ENCODE measurements around the gene LPO.

GRCh38 chr17:58302171-58302918, 64.0 kb downstream of the LPO start:
- TF ChIP-seq POLR2AphosphoS5 (IDR thresholded peaks at IDR 0.05; ENCODE audit: low read depth, low read length) = no peak
- TF ChIP-seq POLR2A (IDR thresholded peaks at IDR 0.05; ENCODE audit: low read depth, low read length) = no peak
- TF ChIP-seq TAF1 (IDR thresholded peaks at IDR 0.05; ENCODE audit: borderline replicate concordance, low read depth, low read length) = no peak
